Cerebellar cortex (tissue), 1 donor: Measurements from ENCODE around the gene ZFP92.
A peak's percentile ranks its signal among the peaks of the same experiment; 100 is the strongest.

ENCODE experiments used
- DNase-seq: peaks from one replicate; pipeline ENCODE4 v3.0.0-alpha.2; 2015; ENCODE audit warnings: low spot score

Gene ZFP92

GRCh38 chrX:153455571-153455970 lies 44.3 kb downstream of the ZFP92 start:
- DNase-seq = no peak

GRCh38 chrX:153456161-153456560 lies 44.9 kb downstream of the ZFP92 start:
- DNase-seq = no peak

GRCh38 chrX:153456704-153457103 lies 45.4 kb downstream of the ZFP92 start:
- DNase-seq = no peak

GRCh38 chrX:153457136-153457825 lies 46.0 kb downstream of the ZFP92 start:
- DNase-seq = no peak

GRCh38 chrX:153457827-153458466 lies 46.7 kb downstream of the ZFP92 start:
- DNase-seq = no peak

GRCh38 chrX:153458476-153458875 lies 47.2 kb downstream of the ZFP92 start:
- no peak for DNase-seq

GRCh38 chrX:153459986-153460385 lies 48.7 kb downstream of the ZFP92 start:
- DNase-seq = no peak

GRCh38 chrX:153460826-153461225 lies 49.6 kb downstream of the ZFP92 start:
- peak; percentile 54 for DNase-seq
